ENCODE measurements around the gene PREX1.

DNA sequence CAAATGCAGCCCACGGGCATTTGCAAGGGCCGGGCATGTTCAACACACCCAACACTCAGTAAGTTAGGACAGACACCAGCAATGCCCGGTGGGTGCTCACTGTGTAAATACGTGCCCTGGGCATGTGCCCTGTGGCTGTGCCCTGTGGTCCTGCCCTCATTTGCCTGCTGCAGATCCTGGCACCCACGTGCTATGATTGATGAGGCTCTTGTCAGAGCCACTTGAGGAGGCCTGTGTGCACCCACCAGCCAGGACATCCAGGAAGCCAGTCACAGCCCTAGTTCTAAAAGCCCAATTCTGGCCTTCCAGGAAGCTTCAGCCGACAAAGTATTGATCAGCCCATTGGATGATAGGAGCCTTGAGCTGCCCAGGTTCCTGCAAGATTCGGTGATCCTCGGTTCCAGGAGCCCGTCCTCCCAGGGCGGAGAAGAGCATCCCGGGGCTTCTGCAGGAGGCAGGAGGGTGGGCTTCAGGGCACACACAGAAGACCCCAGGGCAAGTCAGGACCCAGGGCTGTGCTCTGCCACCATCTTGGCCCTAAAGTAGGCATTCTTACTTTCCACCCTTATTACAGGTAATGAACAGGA, 223.9 kb downstream of the PREX1 start:
- no peak for TF ChIP-seq TCF12 (IDR thresholded peaks at IDR 0.05)
- TF ChIP-seq NRF1 (IDR thresholded peaks at IDR 0.05; ENCODE audit: low read depth, low read length) = no peak
- no peak for TF ChIP-seq CTCF (IDR thresholded peaks at IDR 0.05)
- TF ChIP-seq REST (IDR thresholded peaks at IDR 0.05; ENCODE audit: low read depth, low read length) = no peak
- TF ChIP-seq MEF2A (IDR thresholded peaks at IDR 0.05; ENCODE audit: borderline replicate concordance, low read depth) = no peak
- TF ChIP-seq, protein P1, sequence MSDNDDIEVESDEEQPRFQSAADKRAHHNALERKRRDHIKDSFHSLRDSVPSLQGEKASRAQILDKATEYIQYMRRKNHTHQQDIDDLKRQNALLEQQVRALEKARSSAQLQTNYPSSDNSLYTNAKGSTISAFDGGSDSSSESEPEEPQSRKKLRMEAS (IDR thresholded peaks at IDR 0.05; ENCODE audit: low read depth) = no peak
- no peak for TF ChIP-seq FOXM1 (IDR thresholded peaks at IDR 0.05; ENCODE audit: low read depth)
